SKM-1 treated with dmso at 0.1 percent for 144 hours (cell line): ENCODE data around the gene HRCT1.
A peak's percentile ranks its signal among the peaks of the same experiment; 100 is the strongest.
"Not testable (repeated sequence)": the region's sequence is repeated elsewhere in the genome, so short reads cannot be mapped to it uniquely, and the experiment has no call there.

Experiments
- DNase-seq: peaks from one replicate; lab custom pipeline; 2025; ENCODE audit not compliant: unreplicated experiment; lab: John Stamatoyannopoulos, UW

The HRCT1 gene

GRCh38 chr9:35892051-35892450 is 14.0 kb upstream of the HRCT1 start:
- no peak for DNase-seq

- no peak for DNase-seq
These were observed 9.4 kb upstream of the HRCT1 start for GRCh38 chr9:35896570-35896969.

- not testable (repeated sequence) for DNase-seq
These were observed 8.5 kb upstream of the HRCT1 start for GRCh38 chr9:35897376-35898099.

- DNase-seq: no peak
These were observed 7.7 kb upstream of the HRCT1 start for GRCh38 chr9:35898337-35898736.

- no peak for DNase-seq
These were observed 7.0 kb upstream of the HRCT1 start for GRCh38 chr9:35899021-35899420.

- DNase-seq: peak; percentile 7
These were observed 3.0 kb upstream of the HRCT1 start for GRCh38 chr9:35903049-35903448.

- no peak for DNase-seq
These were observed 1.7 kb upstream of the HRCT1 start for GRCh38 chr9:35904338-35904737.

- DNase-seq: no peak
These were observed 786 bp upstream of the HRCT1 start for GRCh38 chr9:35905051-35905781.

GRCh38 chr9:35906923-35907699 is 1.1 kb downstream of the HRCT1 start:
- DNase-seq: no peak

GRCh38 chr9:35907711-35908503 is 1.9 kb downstream of the HRCT1 start:
- no peak for DNase-seq

GRCh38 chr9:35908504-35909125 is 2.6 kb downstream of the HRCT1 start:
- no peak for DNase-seq

- no peak for DNase-seq
These were observed 3.3 kb downstream of the HRCT1 start, which contains the start of gene SPAAR for GRCh38 chr9:35909274-35909673. Gene SPAAR (plus strand): TSS chr9:35909490. CDS start chr9:35910464, 974 bp downstream.

GRCh38 chr9:35909687-35910612 is 3.9 kb downstream of the HRCT1 start:
- DNase-seq: no peak

- DNase-seq: peak; percentile 45
These were observed 4.8 kb downstream of the HRCT1 start for GRCh38 chr9:35910613-35911359.

- DNase-seq: no peak
These were observed 5.7 kb downstream of the HRCT1 start for GRCh38 chr9:35911690-35912089.

GRCh38 chr9:35912791-35913400 is 6.9 kb downstream of the HRCT1 start:
- no peak for DNase-seq

GRCh38 chr9:35913429-35913828 is 7.4 kb downstream of the HRCT1 start:
- not testable (repeated sequence) for DNase-seq

- no peak for DNase-seq
These were observed 8.4 kb downstream of the HRCT1 start for GRCh38 chr9:35914301-35914807.
